ENCODE results near the gene SLC9A8. TPM values are rescaled to one million over a fixed set of nuclear protein-coding genes. Genes with fewer than 3 reads are reported as not detected.

The SLC9A8 gene
- total and polyA plus RNA-seq, 2 experiments from 2014 or later = 4.2 to 5.0 TPM

GRCh38 chr20:49851991-49852390 is 39.4 kb downstream of the SLC9A8 start:
- no peaks in the 10 kb centered on the region for H3K9me2 ChIP-seq (ENCODE audit: insufficient read depth)
- H3K4me2 ChIP-seq (ENCODE audit: unreplicated experiment) = no peak overlapping the region
- DNase-seq = peak; percentile 29

GRCh38 chr20:49852522-49853080 is 40.0 kb downstream of the SLC9A8 start:
- H4K20me1 ChIP-seq (ENCODE audit: insufficient read depth) = no peaks in the 10 kb centered on the region
- no peak for DNase-seq
- H3K4me1 ChIP-seq (ENCODE audit: insufficient read depth) = no peaks in the 10 kb centered on the region
- H3K9me2 ChIP-seq (ENCODE audit: insufficient read depth) = no peaks in the 10 kb centered on the region
- WGBS, 2 experiments (ENCODE audit: low coverage in 1 of 2, low lambda C conversion rate in 2 of 2, missing lambda C conversion rate in 2 of 2) = 73 to 77% methylated on average over 8 of the region's 8 CpGs
- no peak overlapping the region for H3K27ac ChIP-seq
- no peak for TF ChIP-seq EZH2 (IDR thresholded peaks at IDR 0.05; ENCODE audit: insufficient read depth, poor library complexity, severe bottlenecking)
- TF ChIP-seq EZH2phosphoT487 (IDR thresholded peaks at IDR 0.05; ENCODE audit: insufficient read depth, low read depth) = no peak
- H3F3A ChIP-seq (ENCODE audit: insufficient read depth) = no peaks in the 10 kb centered on the region
- H3K4me3 ChIP-seq = no peak overlapping the region
- H3K36me3 ChIP-seq (ENCODE audit: low read depth) = 0 out of 2 replicates have a peak, but pooled peaks cover 21% of the 10 kb centered on the region
- no peaks in the 10 kb centered on the region for H3K9me3 ChIP-seq (ENCODE audit: low read depth)
- H3K9ac ChIP-seq = no peak overlapping the region
- no peaks in the 10 kb centered on the region for H3K79me2 ChIP-seq (ENCODE audit: insufficient read depth)
- in situ Hi-C loops (cut with MboI) = no loop called here
- H3K4me2 ChIP-seq (ENCODE audit: unreplicated experiment) = no peak overlapping the region
- H2AFZ ChIP-seq = no peak overlapping the region
- no peaks in the 10 kb centered on the region for H3K27me3 ChIP-seq (replicated peaks; ENCODE audit: insufficient read depth)

More at GRCh38 chr20:49851991-49852390, 39.4 kb downstream of the SLC9A8 start:
- Histone ChIP-seq H3K27me3 (replicated peaks; ENCODE audit: insufficient read depth) (no peaks in the 10 kb centered on the region), H3K9me3 (ENCODE audit: low read depth) (no peaks in the 10 kb centered on the region), H3K9ac (no peak overlapping the region), H3F3A (ENCODE audit: insufficient read depth) (no peaks in the 10 kb centered on the region), H3K79me2 (ENCODE audit: insufficient read depth) (no peaks in the 10 kb centered on the region), H3K27ac (no peak overlapping the region), H2AFZ (no peak overlapping the region), H3K36me3 (ENCODE audit: low read depth) (0 out of 2 replicates have a peak, but pooled peaks cover 21% of the 10 kb centered on the region), H4K20me1 (ENCODE audit: insufficient read depth) (no peaks in the 10 kb centered on the region), H3K4me3 (no peak overlapping the region), H3K4me1 (ENCODE audit: insufficient read depth) (no peaks in the 10 kb centered on the region)
- in situ Hi-C loops (cut with MboI) = no loop called here
- TF ChIP-seq EZH2phosphoT487 (IDR thresholded peaks at IDR 0.05; ENCODE audit: insufficient read depth, low read depth) = no peak
- no peak for TF ChIP-seq EZH2 (IDR thresholded peaks at IDR 0.05; ENCODE audit: insufficient read depth, poor library complexity, severe bottlenecking)
- 34 to 48% methylated on average over 7 of the region's 7 CpGs for WGBS, 2 experiments (ENCODE audit: low coverage in 1 of 2, low lambda C conversion rate in 2 of 2, missing lambda C conversion rate in 2 of 2)

DNA sequence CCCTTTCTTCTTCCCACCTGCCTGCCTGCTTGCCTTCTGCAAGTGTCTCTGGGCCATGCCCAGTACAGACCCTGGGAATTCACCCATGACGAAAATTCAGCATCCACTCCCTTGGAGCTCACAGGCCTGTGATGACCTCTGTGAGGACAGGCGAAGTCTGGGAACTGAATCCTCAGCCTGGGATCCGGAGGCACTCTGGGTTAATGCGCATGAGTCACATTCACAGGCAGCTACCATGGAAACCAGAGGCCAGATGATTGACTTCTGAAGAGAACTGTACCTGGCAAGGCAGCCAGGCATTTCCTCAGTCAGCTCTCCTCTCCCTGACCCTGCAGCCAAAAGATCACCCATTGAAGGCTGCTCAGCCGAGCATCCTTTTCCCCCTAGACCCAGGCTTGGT is 41.0 kb downstream of the SLC9A8 start:
- TF ChIP-seq EZH2phosphoT487 (IDR thresholded peaks at IDR 0.05; ENCODE audit: insufficient read depth, low read depth) = no peak
- TF ChIP-seq EZH2 (IDR thresholded peaks at IDR 0.05; ENCODE audit: insufficient read depth, poor library complexity, severe bottlenecking) = no peak
- 0 out of 2 replicates have a peak, but pooled peaks cover 14% of the 10 kb centered on the region for H3K36me3 ChIP-seq (ENCODE audit: low read depth)
- in situ Hi-C loops (cut with MboI) = no loop called here
- 57 to 69% methylated on average over 5 of the region's 5 CpGs for WGBS, 2 experiments (ENCODE audit: low coverage in 1 of 2, low lambda C conversion rate in 2 of 2, missing lambda C conversion rate in 2 of 2)
- H3K9ac ChIP-seq = no peak overlapping the region
- H4K20me1 ChIP-seq (ENCODE audit: insufficient read depth) = no peaks in the 10 kb centered on the region
- no peaks in the 10 kb centered on the region for H3F3A ChIP-seq (ENCODE audit: insufficient read depth)
- H2AFZ ChIP-seq = no peak overlapping the region
- no peak overlapping the region for H3K27ac ChIP-seq
- H3K79me2 ChIP-seq (ENCODE audit: insufficient read depth) = no peaks in the 10 kb centered on the region
- no peak overlapping the region for H3K4me3 ChIP-seq
- no peaks in the 10 kb centered on the region for H3K9me2 ChIP-seq (ENCODE audit: insufficient read depth)
- peak; percentile 74 for DNase-seq
- H3K4me2 ChIP-seq (ENCODE audit: unreplicated experiment) = no peak overlapping the region
- H3K27me3 ChIP-seq (replicated peaks; ENCODE audit: insufficient read depth) = no peaks in the 10 kb centered on the region
- no peaks in the 10 kb centered on the region for H3K9me3 ChIP-seq (ENCODE audit: low read depth)
- no peaks in the 10 kb centered on the region for H3K4me1 ChIP-seq (ENCODE audit: insufficient read depth)

- no peaks in the 10 kb centered on the region for H3F3A ChIP-seq (ENCODE audit: insufficient read depth)
- 0 out of 2 replicates have a peak, but pooled peaks cover 11% of the 10 kb centered on the region for H3K36me3 ChIP-seq (ENCODE audit: low read depth)
- DNase-seq = no peak
- no peak overlapping the region for H2AFZ ChIP-seq
- no peaks in the 10 kb centered on the region for H4K20me1 ChIP-seq (ENCODE audit: insufficient read depth)
- no peaks in the 10 kb centered on the region for H3K9me3 ChIP-seq (ENCODE audit: low read depth)
- H3K4me2 ChIP-seq (ENCODE audit: unreplicated experiment) = no peak overlapping the region
- 82 to 91% methylated on average over 9 to 10 of the region's 10 CpGs for WGBS, 2 experiments (ENCODE audit: low coverage in 1 of 2, low lambda C conversion rate in 2 of 2, missing lambda C conversion rate in 2 of 2)
- H3K9ac ChIP-seq = no peak overlapping the region
- H3K79me2 ChIP-seq (ENCODE audit: insufficient read depth) = no peaks in the 10 kb centered on the region
- no peak overlapping the region for H3K27ac ChIP-seq
- no peaks in the 10 kb centered on the region for H3K27me3 ChIP-seq (replicated peaks; ENCODE audit: insufficient read depth)
- H3K4me1 ChIP-seq (ENCODE audit: insufficient read depth) = no peaks in the 10 kb centered on the region
- no peaks in the 10 kb centered on the region for H3K9me2 ChIP-seq (ENCODE audit: insufficient read depth)
- TF ChIP-seq EZH2 (IDR thresholded peaks at IDR 0.05; ENCODE audit: insufficient read depth, poor library complexity, severe bottlenecking) = no peak
- TF ChIP-seq EZH2phosphoT487 (IDR thresholded peaks at IDR 0.05; ENCODE audit: insufficient read depth, low read depth) = no peak
- no peak overlapping the region for H3K4me3 ChIP-seq
- in situ Hi-C loops (cut with MboI) = no loop called here
Observed at GRCh38 chr20:49854190-49854875, 41.7 kb downstream of the SLC9A8 start.
